HepG2 (cell line): Measurements from ENCODE around the gene NELFCD. TPM values are rescaled to one million over a fixed set of nuclear protein-coding genes. Genes with fewer than 3 reads are reported as not detected.

Experiments used
- BRD4 ChIP-seq: sonication (generic); formaldehyde crosslinking; IDR thresholded peaks from 2 replicates; pipeline ENCODE4 v1.4.0; 2020; ENCODE audit warnings: missing genetic modification reagents
- CHD4 ChIP-seq: fragments of 200-600 bp; sonication (generic); IDR thresholded peaks from 2 replicates; pipeline ENCODE4 v1.7.0; 2017; ENCODE audit warnings: mild to moderate bottlenecking, low read length, borderline replicate concordance
- DPF2 ChIP-seq: sonication (generic); formaldehyde crosslinking; IDR thresholded peaks from 2 replicates; pipeline ENCODE4 v1.4.0; 2020; ENCODE audit warnings: mild to moderate bottlenecking, low read depth, missing genetic modification reagents, borderline replicate concordance
- YEATS2 ChIP-seq: sonication (generic); formaldehyde crosslinking; IDR thresholded peaks from 2 replicates; pipeline ENCODE4 v1.4.0; 2020; ENCODE audit warnings: missing genetic modification reagents, borderline replicate concordance
- ZBTB7B ChIP-seq: sonication (generic); formaldehyde crosslinking; IDR thresholded peaks from 2 replicates; pipeline ENCODE4 v1.4.0; 2020; ENCODE audit warnings: missing genetic modification reagents
- ZNF232 ChIP-seq: sonication (generic); formaldehyde crosslinking; IDR thresholded peaks from 2 replicates; pipeline ENCODE4 v1.4.0; 2020; ENCODE audit warnings: missing genetic modification reagents, borderline replicate concordance
- ZNF564 ChIP-seq: sonication (generic); formaldehyde crosslinking; IDR thresholded peaks from 2 replicates; pipeline ENCODE4 v1.8.1; 2023; ENCODE audit warnings: mild to moderate bottlenecking, missing genetic modification reagents
- ZSCAN9 ChIP-seq: IDR thresholded peaks from 2 replicates; pipeline ENCODE4 v1.6.1; 2016; ENCODE audit warnings: borderline replicate concordance
- ZZZ3 ChIP-seq: sonication (generic); formaldehyde crosslinking; IDR thresholded peaks from 2 replicates; pipeline ENCODE4 v1.4.0; 2020; ENCODE audit warnings: missing genetic modification reagents, mild to moderate bottlenecking, borderline replicate concordance
- polyA plus RNA-seq, 8 experiments: library from polyadenylated mRNA; depleted of rRNA in 3 of 8; stranded (reverse) in 7 of 8; unstranded in 1 of 8; fragments of >200 nt; fragmentation: Illumina TruSeq in 4 of 8; extraction: Trizol in 4 of 8; gene quantifications; 2 replicates each; pipeline versions ENCODE4 v1.2.1 to v1.2.3, GENCODE V29; 2011 to 2016; ENCODE audit warnings: low read depth in 4 of 8, missing spikeins in 1 of 8, mixed read lengths in 1 of 8; ENCODE audit not compliant: insufficient read depth in 1 of 8
- total RNA-seq, 5 experiments: library from RNA; depleted of rRNA; stranded (reverse); fragments of >200 nt; fragmentation: Illumina TruSeq; extraction: Trizol; gene quantifications; 2 replicates each; pipeline ENCODE4 v1.2.3, GENCODE V29; 2016; ENCODE audit warnings: low read depth in 1 of 5
- TF ChIP-seq, protein P1 (sequence below): sonication (generic); formaldehyde crosslinking; IDR thresholded peaks from 2 replicates; pipeline ENCODE4 v1.4.0; 2020; ENCODE audit warnings: mild to moderate bottlenecking, missing genetic modification reagents
- TF ChIP-seq, protein P2 (sequence below): sonication (generic); formaldehyde crosslinking; conservative IDR thresholded peaks from 2 replicates; pipeline ENCODE4 v1.5.0; 2020; ENCODE audit warnings: missing genetic modification reagents
- TF ChIP-seq, protein P3 (sequence below): sonication (generic); formaldehyde crosslinking; IDR thresholded peaks from 2 replicates; pipeline ENCODE4 v1.4.0; 2020; ENCODE audit warnings: missing genetic modification reagents

Gene NELFCD
- total and polyA plus RNA-seq, 2 of the 13 experiments (the other 11 are each of a cell fraction or from before 2014, with no cell fraction given), result 159 to 203 TPM

DNA sequence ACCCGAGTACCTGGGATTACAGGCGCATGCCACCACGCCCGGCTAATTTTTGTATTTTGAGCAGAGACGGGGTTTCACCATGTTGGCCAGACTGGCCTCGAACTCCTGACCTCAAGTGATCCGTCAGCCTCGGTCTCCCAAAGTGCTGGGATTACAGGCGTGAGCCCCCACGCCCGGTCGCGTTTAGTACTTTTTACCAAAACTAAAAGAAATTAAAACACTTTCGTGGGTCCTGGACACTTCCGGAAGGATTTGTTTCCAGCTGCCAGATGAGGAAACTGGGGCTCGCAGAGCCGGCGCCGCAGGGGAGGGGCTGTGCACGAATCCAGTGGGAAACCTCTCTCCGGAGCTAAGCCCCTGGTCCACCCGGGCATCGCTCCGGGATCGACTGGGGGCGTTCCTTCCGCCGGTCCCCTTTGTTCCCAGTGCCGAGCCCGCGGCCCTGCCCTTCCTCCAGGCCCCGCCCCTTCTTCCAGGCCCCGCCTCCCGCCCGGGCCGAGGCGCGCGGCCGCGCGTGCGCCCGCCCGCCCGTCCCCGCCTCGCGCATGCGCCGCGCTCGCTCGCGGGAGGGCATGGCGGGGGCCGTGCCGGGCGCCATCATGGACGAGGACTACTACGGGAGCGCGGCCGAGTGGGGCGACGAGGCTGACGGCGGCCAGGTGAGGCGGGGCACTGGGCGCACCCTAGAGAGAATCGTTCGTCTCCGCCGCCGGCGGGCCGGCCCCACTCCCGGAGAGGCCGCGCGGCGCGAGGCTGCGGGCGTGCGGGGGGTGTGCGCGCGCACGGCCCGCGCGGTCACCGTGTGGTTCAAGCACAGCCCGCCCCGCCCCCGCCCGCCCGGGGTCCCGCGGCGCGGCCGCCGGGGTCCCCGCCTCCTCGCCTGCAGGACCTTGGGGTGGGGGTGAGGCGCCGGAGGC is at the start of gene NELFCD (continued):
- TF ChIP-seq, protein P1, sequence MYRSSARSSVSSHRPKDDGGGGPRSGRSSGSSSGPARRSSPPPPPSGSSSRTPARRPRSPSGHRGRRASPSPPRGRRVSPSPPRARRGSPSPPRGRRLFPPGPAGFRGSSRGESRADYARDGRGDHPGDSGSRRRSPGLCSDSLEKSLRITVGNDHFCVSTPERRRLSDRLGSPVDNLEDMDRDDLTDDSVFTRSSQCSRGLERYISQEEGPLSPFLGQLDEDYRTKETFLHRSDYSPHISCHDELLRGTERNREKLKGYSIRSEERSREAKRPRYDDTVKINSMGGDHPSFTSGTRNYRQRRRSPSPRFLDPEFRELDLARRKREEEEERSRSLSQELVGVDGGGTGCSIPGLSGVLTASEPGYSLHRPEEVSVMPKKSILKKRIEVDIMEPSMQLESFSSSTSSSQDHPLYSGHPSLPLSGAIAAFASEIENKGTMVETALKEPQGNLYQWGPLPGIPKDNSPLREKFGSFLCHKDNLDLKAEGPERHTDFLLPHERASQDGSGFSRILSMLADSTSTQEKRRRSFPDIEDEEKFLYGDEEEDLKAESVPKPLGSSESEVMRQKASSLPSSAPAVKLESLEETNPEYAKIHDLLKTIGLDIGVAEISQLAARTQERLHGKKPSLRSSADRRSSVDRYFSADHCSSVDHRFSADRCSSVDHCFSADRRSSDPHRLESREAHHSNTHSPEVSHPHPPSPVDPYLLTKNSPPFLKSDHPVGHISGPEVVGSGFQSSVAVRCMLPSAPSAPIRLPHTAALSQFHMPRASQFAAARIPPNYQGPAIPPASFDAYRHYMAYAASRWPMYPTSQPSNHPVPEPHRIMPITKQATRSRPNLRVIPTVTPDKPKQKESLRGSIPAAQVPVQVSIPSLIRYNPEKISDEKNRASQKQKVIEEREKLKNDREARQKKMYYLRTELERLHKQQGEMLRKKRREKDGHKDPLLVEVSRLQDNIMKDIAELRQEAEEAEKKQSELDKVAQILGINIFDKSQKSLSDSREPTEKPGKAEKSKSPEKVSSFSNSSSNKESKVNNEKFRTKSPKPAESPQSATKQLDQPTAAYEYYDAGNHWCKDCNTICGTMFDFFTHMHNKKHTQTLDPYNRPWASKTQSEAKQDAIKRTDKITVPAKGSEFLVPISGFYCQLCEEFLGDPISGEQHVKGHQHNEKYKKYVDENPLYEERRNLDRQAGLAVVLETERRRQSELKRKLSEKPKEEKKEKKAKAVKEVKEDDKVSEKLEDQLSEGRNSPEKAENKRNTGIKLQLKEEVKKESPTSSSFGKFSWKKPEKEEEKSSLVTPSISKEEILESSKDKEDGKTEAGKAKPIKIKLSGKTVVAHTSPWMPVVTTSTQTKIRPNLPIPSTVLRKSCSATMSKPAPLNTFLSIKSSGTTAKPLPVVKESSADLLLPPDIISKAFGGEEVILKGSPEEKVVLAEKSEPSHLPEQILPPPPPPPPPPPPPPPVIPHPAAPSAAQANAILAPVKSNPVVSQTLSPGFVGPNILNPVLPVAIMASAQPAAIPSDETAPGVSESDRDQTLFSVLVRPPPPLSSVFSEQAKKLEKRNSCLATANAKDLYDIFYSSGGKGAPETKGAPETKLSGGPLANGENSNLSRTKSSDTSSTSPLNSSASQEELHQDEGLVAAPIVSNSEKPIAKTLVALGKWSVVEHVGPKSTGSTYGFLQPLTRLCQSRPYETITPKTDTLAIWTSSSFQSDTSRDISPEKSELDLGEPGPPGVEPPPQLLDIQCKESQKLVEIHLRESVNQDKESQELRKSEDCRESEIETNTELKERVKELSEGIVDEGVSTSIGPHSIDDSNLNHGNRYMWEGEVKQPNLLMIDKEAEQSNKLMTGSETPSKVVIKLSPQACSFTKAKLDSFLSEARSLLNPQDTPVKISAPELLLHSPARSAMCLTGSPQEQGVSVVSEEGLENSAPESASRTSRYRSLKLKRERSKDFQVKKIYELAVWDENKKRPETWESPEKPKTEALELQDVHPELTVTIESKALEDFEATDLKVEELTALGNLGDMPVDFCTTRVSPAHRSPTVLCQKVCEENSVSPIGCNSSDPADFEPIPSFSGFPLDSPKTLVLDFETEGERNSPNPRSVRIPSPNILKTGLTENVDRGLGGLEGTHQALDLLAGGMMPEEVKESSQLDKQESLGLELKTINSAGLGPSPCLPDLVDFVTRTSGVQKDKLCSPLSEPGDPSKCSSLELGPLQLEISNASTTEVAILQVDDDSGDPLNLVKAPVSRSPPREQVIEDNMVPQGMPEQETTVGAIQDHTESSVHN (CRISPR knock-in tag), result no peak
- TF ChIP-seq CHD4 (peak; percentile 81; the same call in 1 of the 2 replicates), DPF2 (CRISPR knock-in tag) (no peak), BRD4 (CRISPR knock-in tag) (no peak; the same call in 1 of the 2 replicates), ZNF232 (CRISPR knock-in tag) (no peak), ZSCAN9 (no peak), ZNF564 (CRISPR knock-in tag) (no peak), ZBTB7B (CRISPR knock-in tag) (peak; percentile 96), YEATS2 (CRISPR knock-in tag) (peak; percentile 26; the same call in 1 of the 2 replicates), ZZZ3 (CRISPR knock-in tag) (no peak)
- TF ChIP-seq, protein P2, sequence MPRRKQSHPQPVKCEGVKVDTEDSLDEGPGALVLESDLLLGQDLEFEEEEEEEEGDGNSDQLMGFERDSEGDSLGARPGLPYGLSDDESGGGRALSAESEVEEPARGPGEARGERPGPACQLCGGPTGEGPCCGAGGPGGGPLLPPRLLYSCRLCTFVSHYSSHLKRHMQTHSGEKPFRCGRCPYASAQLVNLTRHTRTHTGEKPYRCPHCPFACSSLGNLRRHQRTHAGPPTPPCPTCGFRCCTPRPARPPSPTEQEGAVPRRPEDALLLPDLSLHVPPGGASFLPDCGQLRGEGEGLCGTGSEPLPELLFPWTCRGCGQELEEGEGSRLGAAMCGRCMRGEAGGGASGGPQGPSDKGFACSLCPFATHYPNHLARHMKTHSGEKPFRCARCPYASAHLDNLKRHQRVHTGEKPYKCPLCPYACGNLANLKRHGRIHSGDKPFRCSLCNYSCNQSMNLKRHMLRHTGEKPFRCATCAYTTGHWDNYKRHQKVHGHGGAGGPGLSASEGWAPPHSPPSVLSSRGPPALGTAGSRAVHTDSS (CRISPR knock-in tag), result no peak
- TF ChIP-seq, protein P3, sequence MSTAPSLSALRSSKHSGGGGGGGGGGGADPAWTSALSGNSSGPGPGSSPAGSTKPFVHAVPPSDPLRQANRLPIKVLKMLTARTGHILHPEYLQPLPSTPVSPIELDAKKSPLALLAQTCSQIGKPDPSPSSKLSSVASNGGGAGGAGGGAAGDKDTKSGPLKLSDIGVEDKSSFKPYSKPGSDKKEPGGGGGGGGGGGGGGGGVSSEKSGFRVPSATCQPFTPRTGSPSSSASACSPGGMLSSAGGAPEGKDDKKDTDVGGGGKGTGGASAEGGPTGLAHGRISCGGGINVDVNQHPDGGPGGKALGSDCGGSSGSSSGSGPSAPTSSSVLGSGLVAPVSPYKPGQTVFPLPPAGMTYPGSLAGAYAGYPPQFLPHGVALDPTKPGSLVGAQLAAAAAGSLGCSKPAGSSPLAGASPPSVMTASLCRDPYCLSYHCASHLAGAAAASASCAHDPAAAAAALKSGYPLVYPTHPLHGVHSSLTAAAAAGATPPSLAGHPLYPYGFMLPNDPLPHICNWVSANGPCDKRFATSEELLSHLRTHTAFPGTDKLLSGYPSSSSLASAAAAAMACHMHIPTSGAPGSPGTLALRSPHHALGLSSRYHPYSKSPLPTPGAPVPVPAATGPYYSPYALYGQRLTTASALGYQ (CRISPR knock-in tag), result no peak; the same call in none of the 2 replicates
